MCF 10A (cell line): ENCODE results near the gene CA9. TPM values are rescaled to one million over a fixed set of nuclear protein-coding genes. Genes with fewer than 3 reads are reported as not detected.

Experiments
- BruUV-seq: library from RNA; stranded (reverse); fragments of 400-500 nt; replicated peaks from 2 replicates; lab custom pipeline; 2021; lab: Mats Ljungman, UMichigan
- CTCF ChIA-PET: fragments of 300-600 bp; sonication (Branson Sonifier 250); formaldehyde crosslinking; extraction: SDS; loops from one replicate; lab custom pipeline; 2021; ENCODE audit warnings: antibody characterized with exemption, inconsistent platforms; lab: Yijun Ruan, JAX
- POLR2A ChIA-PET: fragments of 300-600, 350-650 bp; sonication (Branson Sonifier 250); formaldehyde crosslinking; extraction: SDS; loops from one replicate; lab custom pipeline; 2020; ENCODE audit warnings: antibody characterized with exemption, inconsistent platforms; lab: Yijun Ruan, JAX
- DNase-seq: peaks from one replicate; pipeline ENCODE4 v3.0.0-alpha.2; 2018; ENCODE audit not compliant: unreplicated experiment
- H3K27ac Mint-ChIP-seq: one replicate; pipeline ENCODE4 v1.8.0; 2022; ENCODE audit warnings: mild to moderate bottlenecking, low read depth, mixed read lengths; ENCODE audit not compliant: unreplicated experiment
- H3K27me3 Mint-ChIP-seq: one replicate; pipeline ENCODE4 v1.8.0; 2022; ENCODE audit warnings: mixed read lengths; ENCODE audit not compliant: insufficient read depth, unreplicated experiment
- H3K36me3 Mint-ChIP-seq: one replicate; pipeline ENCODE4 v1.8.0; 2022; ENCODE audit warnings: mild to moderate bottlenecking, moderate library complexity, mixed read lengths; ENCODE audit not compliant: insufficient read depth, unreplicated experiment
- H3K4me1 Mint-ChIP-seq: one replicate; pipeline ENCODE4 v1.8.0; 2022; ENCODE audit warnings: mixed read lengths; ENCODE audit not compliant: insufficient read depth, unreplicated experiment
- H3K4me3 Mint-ChIP-seq: one replicate; pipeline ENCODE4 v1.8.0; 2022; ENCODE audit warnings: mild to moderate bottlenecking, moderate library complexity, mixed read lengths; ENCODE audit not compliant: unreplicated experiment
- H3K9me3 Mint-ChIP-seq: one replicate; pipeline ENCODE4 v1.8.0; 2022; ENCODE audit warnings: mixed read lengths; ENCODE audit not compliant: unreplicated experiment
- intact Hi-C: fragments of 100-400 bp; cut with micrococcal nuclease; formaldehyde crosslinking; loops from 2 replicates; pipeline ENCODE4 v1.14.1; 2022
- total RNA-seq: library from RNA; stranded (reverse); gene quantifications from 2 replicates; pipeline ENCODE4 v1.2.3, GENCODE V29; 2022
- TF ChIP-seq, protein P1 (sequence below): fragments of 200-600 bp; IDR thresholded peaks from one replicate; pipeline ENCODE4 v1.8.0; 2022; ENCODE audit warnings: antibody characterized with exemption, mild to moderate bottlenecking; ENCODE audit not compliant: unreplicated experiment

Gene CA9
- total RNA-seq, 1 experiment from 2014 or later = not detected

DNA sequence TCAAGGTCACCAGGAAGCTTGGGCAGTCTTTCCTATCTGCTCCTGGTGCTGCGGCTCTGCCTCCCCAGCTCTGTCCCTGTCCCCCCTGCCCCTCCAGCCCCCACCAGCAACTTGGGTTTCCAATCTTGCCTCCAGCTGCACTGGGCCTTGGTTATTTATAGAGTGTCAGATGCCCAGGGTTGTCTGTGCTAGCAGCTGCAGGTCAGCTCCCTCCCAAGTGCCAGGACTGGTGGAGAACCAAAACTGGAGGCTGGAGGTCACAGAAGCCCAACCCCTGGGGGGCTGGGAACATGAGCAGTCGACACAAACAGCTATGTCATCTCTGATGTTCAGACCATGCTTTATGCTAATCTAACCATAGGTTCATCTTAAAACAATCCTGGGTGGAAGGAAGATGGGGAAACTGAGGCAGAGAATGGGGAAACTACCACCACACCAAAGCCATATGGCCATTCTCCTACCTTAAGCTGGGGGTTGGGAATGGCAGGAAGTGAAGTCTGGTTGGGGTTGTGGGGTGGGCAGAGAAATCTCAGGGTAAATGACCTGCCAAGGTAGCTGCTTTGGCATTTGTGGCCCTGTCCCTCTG is 14.3 kb downstream of the CA9 start:
- Mint-ChIP-seq H3K27me3 (no peaks in the 10 kb centered on the region), H3K36me3 (peaks cover 37% of the 10 kb centered on the region), H3K9me3 (no peaks in the 10 kb centered on the region), H3K4me1 (peaks cover 27% of the 10 kb centered on the region), H3K4me3 (peak overlapping the region; percentile 79), H3K27ac (peak overlapping the region; percentile 72)
- no peak for DNase-seq
- intact Hi-C loops = loop anchor here (1.0 to 2.0 kb wide), 2 partner anchors 29 to 44 kb away; partner anchors contain the start of genes CCDC107, CREB3, RMRP and TLN1
- no TSS peak for BruUV-seq
- TF ChIP-seq, protein P1, sequence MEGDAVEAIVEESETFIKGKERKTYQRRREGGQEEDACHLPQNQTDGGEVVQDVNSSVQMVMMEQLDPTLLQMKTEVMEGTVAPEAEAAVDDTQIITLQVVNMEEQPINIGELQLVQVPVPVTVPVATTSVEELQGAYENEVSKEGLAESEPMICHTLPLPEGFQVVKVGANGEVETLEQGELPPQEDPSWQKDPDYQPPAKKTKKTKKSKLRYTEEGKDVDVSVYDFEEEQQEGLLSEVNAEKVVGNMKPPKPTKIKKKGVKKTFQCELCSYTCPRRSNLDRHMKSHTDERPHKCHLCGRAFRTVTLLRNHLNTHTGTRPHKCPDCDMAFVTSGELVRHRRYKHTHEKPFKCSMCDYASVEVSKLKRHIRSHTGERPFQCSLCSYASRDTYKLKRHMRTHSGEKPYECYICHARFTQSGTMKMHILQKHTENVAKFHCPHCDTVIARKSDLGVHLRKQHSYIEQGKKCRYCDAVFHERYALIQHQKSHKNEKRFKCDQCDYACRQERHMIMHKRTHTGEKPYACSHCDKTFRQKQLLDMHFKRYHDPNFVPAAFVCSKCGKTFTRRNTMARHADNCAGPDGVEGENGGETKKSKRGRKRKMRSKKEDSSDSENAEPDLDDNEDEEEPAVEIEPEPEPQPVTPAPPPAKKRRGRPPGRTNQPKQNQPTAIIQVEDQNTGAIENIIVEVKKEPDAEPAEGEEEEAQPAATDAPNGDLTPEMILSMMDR = no peak
- ChIA-PET CTCF (interaction anchor here (0.5 to 2.4 kb wide), 11 partner anchors 9 to 1016 kb away, joined by 3 to 12 read pairs (median 5); partner anchors contain the start of genes CCDC107 and RMRP), POLR2A (interaction anchor here (0.6 to 5.4 kb wide), 11 partner anchors 15 to 111 kb away, joined by 3 to 38 read pairs (median 8); partner anchors contain the start of genes ARHGEF39, CA9, CCDC107 and CREB3)

DNA sequence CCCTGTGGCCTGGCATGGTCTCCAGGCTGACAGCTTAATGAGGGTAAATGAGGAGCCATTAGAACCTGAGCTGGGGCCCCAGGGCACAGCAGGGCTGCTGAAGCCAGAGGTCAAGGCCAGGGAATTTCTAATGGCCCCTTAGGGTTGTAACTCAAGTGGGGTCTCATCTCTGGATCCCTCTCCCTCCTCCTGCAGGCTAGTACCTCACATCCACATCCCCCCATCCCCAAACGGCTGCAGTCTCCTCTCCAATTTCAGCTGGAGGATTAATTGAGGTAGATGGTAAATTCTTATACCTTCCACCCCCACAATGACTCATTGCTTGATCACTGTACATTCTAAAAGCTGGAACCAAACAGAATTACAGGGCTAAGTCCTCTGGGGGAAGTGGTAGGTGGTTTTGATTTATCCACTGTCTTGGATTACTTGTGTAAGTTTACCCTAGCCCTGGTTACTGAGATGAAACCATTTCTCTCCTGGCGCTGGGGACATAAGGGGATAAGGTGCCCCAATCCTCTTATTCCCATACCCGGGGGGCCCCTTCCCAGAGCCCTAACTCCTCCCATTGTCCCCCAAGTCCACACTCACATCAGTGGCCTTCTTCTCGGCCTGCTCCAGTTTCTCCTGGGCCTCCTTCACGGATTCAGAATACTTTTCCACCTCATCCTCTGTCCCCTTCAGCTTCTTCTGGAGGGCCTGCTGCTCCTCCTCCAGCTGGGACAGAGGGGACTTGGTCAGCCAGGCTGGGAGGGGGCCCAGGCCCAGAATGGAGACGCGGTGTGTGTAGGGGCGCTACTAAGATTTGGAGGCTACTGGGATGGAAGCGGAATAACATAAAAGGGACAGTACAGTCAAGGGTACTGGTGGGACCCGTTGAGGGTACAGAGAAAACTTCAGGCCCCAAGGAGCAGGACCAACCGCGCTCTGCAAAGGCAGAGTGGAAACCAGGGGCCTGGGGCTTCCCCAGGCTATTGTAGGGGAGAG is 15.1 kb downstream of the CA9 start:
- Mint-ChIP-seq H3K27me3 (no peaks in the 10 kb centered on the region), H3K27ac (peak overlapping the region; percentile 72), H3K4me1 (peaks cover 24% of the 10 kb centered on the region), H3K4me3 (peak overlapping the region; percentile 79), H3K9me3 (no peaks in the 10 kb centered on the region), H3K36me3 (peaks cover 29% of the 10 kb centered on the region)
- TF ChIP-seq, protein P1 = no peak
- TSS peak; percentile 24 for BruUV-seq
- intact Hi-C loops = loop anchor here (1.0 to 2.0 kb wide), 2 partner anchors 30 to 43 kb away; partner anchors contain the start of genes CCDC107, CREB3, RMRP and TLN1
- ChIA-PET POLR2A (interaction anchor here (0.6 to 5.4 kb wide), 13 partner anchors 9 to 124 kb away, joined by 3 to 38 read pairs (median 5); partner anchors contain the start of genes ARHGEF39, CA9, CCDC107 and CREB3), CTCF (interaction anchor here (0.5 to 2.4 kb wide), 11 partner anchors 8 to 1017 kb away, joined by 3 to 12 read pairs (median 5); partner anchors contain the start of genes CCDC107 and RMRP)
- peak; percentile 86 for DNase-seq

DNA sequence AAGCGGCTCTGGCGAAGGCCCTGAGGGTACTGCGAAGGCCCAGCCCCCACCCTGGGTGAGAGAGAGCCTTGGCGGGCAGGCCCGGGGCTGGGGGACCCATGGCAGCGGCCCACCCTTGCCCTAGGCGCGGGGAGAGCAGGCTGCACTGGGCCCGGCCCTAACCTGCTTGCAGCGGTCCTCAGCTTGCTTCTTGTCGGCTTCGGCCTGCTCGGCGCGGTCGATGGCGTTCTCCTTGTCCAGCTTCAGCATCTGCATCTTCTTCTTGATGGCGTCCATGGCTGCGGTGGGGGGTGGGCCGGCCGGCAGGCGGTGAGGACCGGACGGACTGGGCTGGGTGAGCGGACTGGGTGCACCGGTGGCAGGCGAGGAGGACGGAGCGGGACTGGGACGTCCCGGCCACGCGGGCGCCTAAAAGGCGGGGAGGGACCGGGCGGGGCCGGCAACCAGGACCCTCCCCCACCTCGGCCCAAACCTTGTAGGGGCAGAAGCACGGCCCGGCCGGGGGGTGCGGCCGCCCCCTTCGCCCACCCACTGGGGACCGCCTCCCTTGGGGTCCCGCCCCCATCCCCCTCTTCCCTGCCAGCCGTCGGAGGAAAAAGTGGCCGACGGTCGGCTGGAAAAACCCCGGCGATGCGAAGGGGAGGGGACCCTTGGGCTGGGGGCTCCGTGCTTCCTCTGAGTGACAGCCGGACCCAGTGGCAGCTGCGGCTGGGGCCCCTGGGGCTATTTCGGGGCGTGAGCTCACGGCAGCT is 16.0 kb downstream of the CA9 start, which contains the start of gene TPM2:
Gene TPM2 (minus strand): TSS at position 384 of the 752 bp plus-strand sequence. CDS start 108 bp downstream, at position 276.
- ChIA-PET CTCF (interaction anchor here (0.6 to 2.4 kb wide), 8 partner anchors 9 to 44 kb away, joined by 3 to 12 read pairs (median 6); partner anchors contain the start of genes CCDC107 and RMRP), POLR2A (interaction anchor here (1.2 to 5.4 kb wide), 12 partner anchors 10 to 109 kb away, joined by 3 to 38 read pairs (median 4); partner anchors contain the start of genes ARHGEF39, CCDC107, CREB3 and RMRP)
- H3K27me3 Mint-ChIP-seq = no peaks in the 10 kb centered on the region
- BruUV-seq = TSS peak; percentile 57
- peak within 1 kb of the TSS; percentile 72 for H3K27ac Mint-ChIP-seq
- H3K9me3 Mint-ChIP-seq = no peaks in the 10 kb centered on the region
- H3K4me1 Mint-ChIP-seq = peaks cover 24% of the 10 kb centered on the region
- TF ChIP-seq, protein P1 = no peak
- H3K4me3 Mint-ChIP-seq = peak within 1 kb of the TSS; percentile 79
- DNase-seq = peak; percentile 70
- intact Hi-C loops = loop anchor here (2.0 kb wide), 1 partner anchor 31 kb away; the partner anchor contains the start of genes CCDC107 and RMRP
- H3K36me3 Mint-ChIP-seq = peaks cover 24% of the 10 kb centered on the region
